ENCODE measurements around the gene PDE9A.

DNA sequence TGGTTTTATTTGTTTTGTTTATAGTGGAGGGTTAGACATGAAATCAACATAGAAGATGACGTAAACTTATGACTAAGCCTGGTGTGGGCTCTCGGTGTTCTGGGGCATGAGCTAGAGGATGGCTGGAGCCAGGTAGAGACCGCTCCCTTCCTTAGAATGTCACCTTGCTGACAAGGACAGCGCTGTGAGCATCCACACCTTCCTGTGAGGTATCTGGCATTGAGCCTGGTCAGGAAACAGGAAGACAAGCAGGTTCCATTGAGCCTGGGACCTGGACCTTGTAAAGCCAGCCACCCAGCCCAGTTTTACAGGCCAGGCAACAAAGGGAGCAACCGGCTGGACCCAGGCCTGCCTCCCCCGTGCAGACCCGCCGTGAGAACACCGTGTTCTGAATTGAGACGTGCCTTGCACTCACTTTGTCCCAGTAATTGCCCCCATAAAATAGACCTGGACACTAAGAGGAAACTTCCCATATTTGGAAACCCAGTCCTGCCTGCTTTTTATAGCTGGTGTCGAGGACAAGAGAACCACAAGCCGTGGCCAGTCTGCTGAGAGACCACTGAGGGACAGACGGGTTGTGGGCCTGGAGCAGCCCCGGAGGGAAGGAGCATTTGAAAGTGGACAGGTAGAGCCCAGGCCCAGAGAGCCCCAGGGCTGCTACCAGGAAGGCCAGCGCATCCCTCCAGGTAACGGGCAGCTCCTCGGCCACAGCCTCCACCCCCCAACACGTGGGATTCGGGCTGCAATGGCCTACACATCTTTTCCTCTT lies 78.0 kb downstream of the PDE9A start:
- TF ChIP-seq FOXM1 (IDR thresholded peaks at IDR 0.05; ENCODE audit: borderline replicate concordance) (no peak), SP1 (IDR thresholded peaks at IDR 0.05) (no peak), ELF4 (IDR thresholded peaks at IDR 0.05) (no peak)
